PC-9 (cell line): ENCODE data around the gene MTREX. TPM values are rescaled to one million over a fixed set of nuclear protein-coding genes. Genes with fewer than 3 reads are reported as not detected.

ENCODE experiments used
- BruUV-seq: library from RNA; stranded (reverse); fragments of 400-500 nt; replicated peaks from 2 replicates; lab custom pipeline; 2021; lab: Mats Ljungman, UMichigan
- CTCF ChIA-PET: fragments of 300-600 bp; sonication (Branson Sonifier 250); formaldehyde crosslinking; loops from one replicate; lab custom pipeline; 2022; ENCODE audit warnings: antibody characterized with exemption; lab: Charles Lee
- POLR2A ChIA-PET: fragments of 300-600 bp; sonication (Branson Sonifier 250); formaldehyde crosslinking; loops from one replicate; lab custom pipeline; 2022; ENCODE audit warnings: antibody characterized with exemption; ENCODE audit not compliant: unreplicated experiment; lab: Charles Lee
- DNase-seq, 2 experiments: peaks; one replicate each; pipeline versions ENCODE4 v3.0.0 to v3.0.0-alpha.2; 2015 to 2022; ENCODE audit warnings: mixed read lengths in 1 of 2
- H2AFZ ChIP-seq: fragments of 200-600 bp; sonication (generic); 2 replicates; pipeline ENCODE4 v1.8.1; 2017; ENCODE audit warnings: antibody characterized with exemption
- H3F3A ChIP-seq: fragments of 200-600 bp; sonication (generic); 2 replicates; pipeline ENCODE4 v1.8.1; 2017; ENCODE audit warnings: antibody characterized with exemption, mild to moderate bottlenecking, low read depth; ENCODE audit not compliant: insufficient read depth
- H3K27ac ChIP-seq: fragments of 200-600 bp; sonication (generic); 2 replicates; pipeline ENCODE4 v1.6.1; 2016; ENCODE audit warnings: mixed run types
- H3K27me3 ChIP-seq: fragments of 200-600 bp; sonication (generic); 2 replicates; pipeline ENCODE4 v1.6.1; 2016; ENCODE audit warnings: low read depth, mixed run types; ENCODE audit not compliant: insufficient read depth
- H3K36me3 ChIP-seq: fragments of 200-600 bp; sonication (generic); 2 replicates; pipeline ENCODE4 v1.6.1; 2016; ENCODE audit warnings: low read depth, mixed run types
- H3K4me1 ChIP-seq: fragments of 200-600 bp; sonication (generic); replicated peaks from 2 replicates; pipeline ENCODE4 v1.6.1; 2016; ENCODE audit warnings: mixed run types; ENCODE audit not compliant: insufficient read depth
- H3K4me2 ChIP-seq: fragments of 200-600 bp; sonication (generic); 2 replicates; pipeline ENCODE4 v1.6.1; 2017; ENCODE audit warnings: mixed run types
- H3K4me3 ChIP-seq: fragments of 200-600 bp; sonication (generic); 2 replicates; pipeline ENCODE4 v1.6.1; 2016; ENCODE audit warnings: mixed run types
- H3K79me2 ChIP-seq: fragments of 200-600 bp; sonication (generic); 2 replicates; pipeline ENCODE4 v1.6.1; 2017; ENCODE audit warnings: low read depth, mixed run types
- H3K9me2 ChIP-seq: fragments of 200-600 bp; sonication (generic); 2 replicates; pipeline ENCODE4 v1.8.1; 2017; ENCODE audit warnings: mild to moderate bottlenecking; ENCODE audit not compliant: insufficient read depth
- H3K9me3 ChIP-seq: fragments of 200-600 bp; sonication (generic); 2 replicates; pipeline ENCODE4 v1.8.1; 2016; ENCODE audit warnings: low read depth; ENCODE audit not compliant: insufficient read depth
- H4K20me1 ChIP-seq: fragments of 200-600 bp; sonication (generic); 2 replicates; pipeline ENCODE4 v1.8.1; 2017; ENCODE audit not compliant: insufficient read depth
- EZH2 ChIP-seq: fragments of 200-600 bp; sonication (generic); IDR thresholded peaks from 2 replicates; pipeline ENCODE4 v1.8.0; 2017; ENCODE audit warnings: antibody characterized with exemption, low read depth
- intact Hi-C: fragments of 100-400 bp; cut with micrococcal nuclease; formaldehyde crosslinking; loops from one replicate; pipeline ENCODE4 v1.10.0; 2022; ENCODE audit not compliant: unreplicated experiment
- total RNA-seq: library from RNA; stranded (reverse); gene quantifications from 2 replicates; pipeline ENCODE4 v1.2.3, GENCODE V29; 2021
- TF ChIP-seq, protein P1 (sequence below): fragments of 200-600 bp; sonication (generic); conservative IDR thresholded peaks from 2 replicates; pipeline ENCODE4 v1.6.1; 2017; ENCODE audit warnings: mixed run types, antibody characterized with exemption, mild to moderate bottlenecking, moderate library complexity

Gene MTREX
- total RNA-seq, 1 experiment from 2014 or later: 56.7 TPM

DNA sequence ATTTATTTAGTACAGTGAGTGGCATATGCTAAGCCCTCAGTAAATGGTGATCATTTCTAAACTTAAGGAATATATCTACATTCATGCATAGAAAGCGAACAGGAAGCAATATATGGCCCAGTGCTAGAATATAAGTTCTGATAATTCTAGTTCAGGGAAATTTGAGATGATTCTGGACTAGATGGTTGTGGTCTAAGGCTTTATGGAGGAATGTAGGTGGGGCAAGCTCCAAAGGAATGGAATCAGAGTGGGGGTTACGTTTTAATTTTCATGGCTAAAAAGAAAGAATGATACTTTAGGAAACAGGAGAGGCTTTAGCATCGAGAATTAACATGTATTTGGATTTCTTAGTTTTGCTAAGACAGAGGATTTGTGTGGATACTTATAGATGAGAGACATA lies 56.1 kb downstream of the MTREX start:
- no peaks in the 10 kb centered on the region for H3K9me2 ChIP-seq
- no peak for TF ChIP-seq EZH2
- TF ChIP-seq, protein P1, sequence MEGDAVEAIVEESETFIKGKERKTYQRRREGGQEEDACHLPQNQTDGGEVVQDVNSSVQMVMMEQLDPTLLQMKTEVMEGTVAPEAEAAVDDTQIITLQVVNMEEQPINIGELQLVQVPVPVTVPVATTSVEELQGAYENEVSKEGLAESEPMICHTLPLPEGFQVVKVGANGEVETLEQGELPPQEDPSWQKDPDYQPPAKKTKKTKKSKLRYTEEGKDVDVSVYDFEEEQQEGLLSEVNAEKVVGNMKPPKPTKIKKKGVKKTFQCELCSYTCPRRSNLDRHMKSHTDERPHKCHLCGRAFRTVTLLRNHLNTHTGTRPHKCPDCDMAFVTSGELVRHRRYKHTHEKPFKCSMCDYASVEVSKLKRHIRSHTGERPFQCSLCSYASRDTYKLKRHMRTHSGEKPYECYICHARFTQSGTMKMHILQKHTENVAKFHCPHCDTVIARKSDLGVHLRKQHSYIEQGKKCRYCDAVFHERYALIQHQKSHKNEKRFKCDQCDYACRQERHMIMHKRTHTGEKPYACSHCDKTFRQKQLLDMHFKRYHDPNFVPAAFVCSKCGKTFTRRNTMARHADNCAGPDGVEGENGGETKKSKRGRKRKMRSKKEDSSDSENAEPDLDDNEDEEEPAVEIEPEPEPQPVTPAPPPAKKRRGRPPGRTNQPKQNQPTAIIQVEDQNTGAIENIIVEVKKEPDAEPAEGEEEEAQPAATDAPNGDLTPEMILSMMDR: no peak
- ChIA-PET CTCF (no interaction called here), POLR2A (interaction anchor here (0.8 kb wide), 1 partner anchor 118 kb away, joined by 7 read pairs; no protein-coding TSS in a partner anchor)
- no peaks in the 10 kb centered on the region for H3K9me3 ChIP-seq
- no peaks in the 10 kb centered on the region for H3K79me2 ChIP-seq
- no peak overlapping the region for H2AFZ ChIP-seq
- H3K27me3 ChIP-seq: no peaks in the 10 kb centered on the region
- no peaks in the 10 kb centered on the region; the same call in 1 of the 2 replicates for H3F3A ChIP-seq
- BruUV-seq: no TSS peak
- no peak overlapping the region for H3K27ac ChIP-seq
- no peaks in the 10 kb centered on the region; the same call in 1 of the 2 replicates for H3K4me1 ChIP-seq
- H4K20me1 ChIP-seq: no peaks in the 10 kb centered on the region; the same call in 1 of the 2 replicates
- DNase-seq: no peak
- intact Hi-C loops: no loop called here
- H3K4me3 ChIP-seq: no peak overlapping the region
- no peak overlapping the region for H3K4me2 ChIP-seq
- peaks cover 25% of the 10 kb centered on the region for H3K36me3 ChIP-seq

DNA sequence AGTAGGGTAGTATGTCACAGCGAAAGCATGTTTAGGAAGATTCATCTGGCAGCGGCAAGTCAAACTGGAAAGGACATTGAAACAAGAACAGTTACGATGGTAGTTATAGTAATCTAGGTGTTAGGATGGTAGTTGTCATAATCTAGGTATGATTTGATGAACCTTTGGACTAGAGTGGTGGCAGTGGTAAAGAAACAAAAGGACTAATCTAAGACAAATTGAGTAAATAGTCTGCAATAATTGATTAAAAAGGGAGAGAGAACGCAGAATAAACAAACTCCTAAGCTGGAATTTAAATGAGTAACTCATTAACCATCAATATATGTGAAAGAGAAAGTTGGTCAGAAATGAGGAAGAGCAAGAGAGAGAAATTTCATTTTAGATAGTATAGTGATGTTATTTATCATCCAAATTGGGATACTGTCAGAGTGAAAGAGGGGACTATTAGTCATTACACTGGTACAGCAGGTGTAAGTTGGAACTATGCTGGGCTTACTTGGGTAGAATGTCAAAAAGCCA lies 56.8 kb downstream of the MTREX start:
- H3K9me2 ChIP-seq: no peaks in the 10 kb centered on the region
- H3F3A ChIP-seq: no peaks in the 10 kb centered on the region; the same call in 1 of the 2 replicates
- ChIA-PET POLR2A (no interaction called here), CTCF (no interaction called here)
- H3K27me3 ChIP-seq: no peaks in the 10 kb centered on the region
- H3K4me3 ChIP-seq: no peak overlapping the region
- no peak overlapping the region for H3K4me2 ChIP-seq
- H3K27ac ChIP-seq: no peak overlapping the region
- H2AFZ ChIP-seq: no peak overlapping the region
- H4K20me1 ChIP-seq: no peaks in the 10 kb centered on the region; the same call in 1 of the 2 replicates
- intact Hi-C loops: no loop called here
- no peak for DNase-seq
- H3K4me1 ChIP-seq: no peaks in the 10 kb centered on the region; the same call in 1 of the 2 replicates
- H3K9me3 ChIP-seq: no peaks in the 10 kb centered on the region
- peaks cover 19% of the 10 kb centered on the region for H3K36me3 ChIP-seq
- no TSS peak for BruUV-seq
- no peaks in the 10 kb centered on the region for H3K79me2 ChIP-seq
- TF ChIP-seq, protein P1: no peak
- no peak for TF ChIP-seq EZH2

DNA sequence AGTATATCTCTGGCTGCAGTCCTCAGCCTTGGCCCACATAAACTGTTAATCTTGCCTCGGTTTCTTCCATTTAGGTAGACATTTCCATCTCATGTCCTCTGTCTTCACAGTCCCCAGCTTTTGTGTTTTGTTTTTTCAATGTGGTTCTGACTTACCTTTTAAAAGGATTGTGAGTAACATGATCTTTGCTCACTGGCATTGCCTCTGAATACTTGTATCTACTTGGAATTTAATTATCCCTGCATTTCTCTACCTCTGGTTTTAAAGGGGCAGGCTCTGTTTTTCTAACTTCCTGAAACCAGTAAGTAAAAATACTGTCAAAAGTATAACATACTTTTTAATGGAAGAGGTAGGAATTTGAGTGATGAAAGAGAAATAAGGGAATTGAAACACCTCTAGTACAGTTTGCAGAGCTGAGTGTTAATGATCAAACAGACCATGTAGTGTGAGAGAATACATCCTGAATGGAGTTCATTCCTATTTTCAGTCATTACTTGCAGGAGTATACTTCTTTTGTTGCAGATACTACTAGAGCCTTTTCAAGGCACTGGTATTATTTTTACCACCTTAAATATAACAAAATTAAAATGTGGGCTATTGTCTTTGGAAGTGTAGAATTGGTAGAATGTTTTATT lies 62.6 kb downstream of the MTREX start:
- CTCF ChIA-PET: no interaction called here
- no peaks in the 10 kb centered on the region; the same call in 1 of the 2 replicates for H3K9me3 ChIP-seq
- POLR2A ChIA-PET: no interaction called here
- no TSS peak for BruUV-seq
- no peaks in the 10 kb centered on the region for H3F3A ChIP-seq
- no peaks in the 10 kb centered on the region; the same call in 1 of the 2 replicates for H3K9me2 ChIP-seq
- H3K4me3 ChIP-seq: no peak overlapping the region
- H3K79me2 ChIP-seq: no peaks in the 10 kb centered on the region
- H4K20me1 ChIP-seq: no peaks in the 10 kb centered on the region
- intact Hi-C loops: no loop called here
- H3K4me1 ChIP-seq: no peaks in the 10 kb centered on the region
- H3K27ac ChIP-seq: no peak overlapping the region
- TF ChIP-seq EZH2: no peak
- TF ChIP-seq, protein P1: no peak
- H2AFZ ChIP-seq: no peak overlapping the region
- H3K36me3 ChIP-seq: peaks cover 35% of the 10 kb centered on the region
- no peak for DNase-seq
- H3K27me3 ChIP-seq: no peaks in the 10 kb centered on the region
- H3K4me2 ChIP-seq: no peak overlapping the region
